Measurements from ENCODE around the gene TNIP1.

TNIP1 gene

GRCh38 chr5:151039665-151040064, 41.2 kb downstream of the TNIP1 start:
- H3K4me1 Mint-ChIP-seq (ENCODE audit: low read depth), result peaks cover 9% of the 10 kb centered on the region
- no peak overlapping the region for H3K4me3 Mint-ChIP-seq
- H3K27me3 Mint-ChIP-seq (ENCODE audit: low read depth), result no peaks in the 10 kb centered on the region
- no peak overlapping the region for H3K27ac Mint-ChIP-seq
- H3K36me3 Mint-ChIP-seq (ENCODE audit: low read depth), result peaks cover 47% of the 10 kb centered on the region
- H3K9me3 Mint-ChIP-seq, result no peaks in the 10 kb centered on the region

GRCh38 chr5:151038801-151039238, 42.0 kb downstream of the TNIP1 start:
- Mint-ChIP-seq H3K36me3 (ENCODE audit: low read depth) (peaks cover 51% of the 10 kb centered on the region), H3K9me3 (no peaks in the 10 kb centered on the region), H3K4me1 (ENCODE audit: low read depth) (peaks cover 6% of the 10 kb centered on the region), H3K4me3 (no peak overlapping the region), H3K27me3 (ENCODE audit: low read depth) (no peaks in the 10 kb centered on the region), H3K27ac (no peak overlapping the region)

- no peaks in the 10 kb centered on the region for H3K9me3 Mint-ChIP-seq
- H3K27me3 Mint-ChIP-seq (ENCODE audit: low read depth), result no peaks in the 10 kb centered on the region
- peaks cover 54% of the 10 kb centered on the region for H3K36me3 Mint-ChIP-seq (ENCODE audit: low read depth)
- no peak overlapping the region for H3K27ac Mint-ChIP-seq
- peaks cover 6% of the 10 kb centered on the region for H3K4me1 Mint-ChIP-seq (ENCODE audit: low read depth)
- no peak overlapping the region for H3K4me3 Mint-ChIP-seq
Observed at GRCh38 chr5:151038412-151038745, 42.5 kb downstream of the TNIP1 start.

GRCh38 chr5:151037561-151038411, 43.0 kb downstream of the TNIP1 start:
- Mint-ChIP-seq H3K9me3 (no peaks in the 10 kb centered on the region), H3K27me3 (ENCODE audit: low read depth) (no peaks in the 10 kb centered on the region), H3K36me3 (ENCODE audit: low read depth) (peaks cover 56% of the 10 kb centered on the region), H3K4me3 (no peak overlapping the region), H3K4me1 (ENCODE audit: low read depth) (peaks cover 6% of the 10 kb centered on the region), H3K27ac (peak overlapping the region; percentile 29)

- H3K27ac Mint-ChIP-seq, result no peak overlapping the region
- H3K4me3 Mint-ChIP-seq, result no peak overlapping the region
- H3K4me1 Mint-ChIP-seq (ENCODE audit: low read depth), result peaks cover 6% of the 10 kb centered on the region
- H3K27me3 Mint-ChIP-seq (ENCODE audit: low read depth), result no peaks in the 10 kb centered on the region
- peaks cover 58% of the 10 kb centered on the region for H3K36me3 Mint-ChIP-seq (ENCODE audit: low read depth)
- no peaks in the 10 kb centered on the region for H3K9me3 Mint-ChIP-seq
Observed at GRCh38 chr5:151036556-151036955, 44.3 kb downstream of the TNIP1 start.

GRCh38 chr5:151034422-151035379, 46.1 kb downstream of the TNIP1 start:
- H3K27me3 Mint-ChIP-seq (ENCODE audit: low read depth), result no peaks in the 10 kb centered on the region
- H3K27ac Mint-ChIP-seq, result no peak overlapping the region
- H3K36me3 Mint-ChIP-seq (ENCODE audit: low read depth), result peaks cover 59% of the 10 kb centered on the region

GRCh38 chr5:151033217-151033934, 47.5 kb downstream of the TNIP1 start:
- Mint-ChIP-seq H3K36me3 (ENCODE audit: low read depth) (peaks cover 60% of the 10 kb centered on the region), H3K4me1 (ENCODE audit: low read depth) (peaks cover 3% of the 10 kb centered on the region), H3K9me3 (no peaks in the 10 kb centered on the region), H3K4me3 (no peak overlapping the region), H3K27ac (no peak overlapping the region), H3K27me3 (ENCODE audit: low read depth) (no peaks in the 10 kb centered on the region)

More at GRCh38 chr5:151034422-151035379, 46.1 kb downstream of the TNIP1 start:
- Mint-ChIP-seq H3K4me1 (ENCODE audit: low read depth) (peaks cover 6% of the 10 kb centered on the region), H3K9me3 (no peaks in the 10 kb centered on the region), H3K4me3 (no peak overlapping the region)

GRCh38 chr5:151031554-151031953, 49.3 kb downstream of the TNIP1 start:
- H3K9me3 Mint-ChIP-seq, result no peaks in the 10 kb centered on the region
- no peaks in the 10 kb centered on the region for H3K4me1 Mint-ChIP-seq (ENCODE audit: low read depth)
- no peak overlapping the region for H3K4me3 Mint-ChIP-seq
- no peaks in the 10 kb centered on the region for H3K27me3 Mint-ChIP-seq (ENCODE audit: low read depth)
- peaks cover 61% of the 10 kb centered on the region for H3K36me3 Mint-ChIP-seq (ENCODE audit: low read depth)
- no peak overlapping the region for H3K27ac Mint-ChIP-seq

- Mint-ChIP-seq H3K36me3 (ENCODE audit: low read depth) (peaks cover 58% of the 10 kb centered on the region), H3K4me1 (ENCODE audit: low read depth) (no peaks in the 10 kb centered on the region), H3K27ac (no peak overlapping the region), H3K9me3 (no peaks in the 10 kb centered on the region), H3K4me3 (no peak overlapping the region), H3K27me3 (ENCODE audit: low read depth) (no peaks in the 10 kb centered on the region)
Observed at GRCh38 chr5:151030379-151030778, 50.5 kb downstream of the TNIP1 start.

GRCh38 chr5:151030056-151030336, 50.8 kb downstream of the TNIP1 start:
- Mint-ChIP-seq H3K4me1 (ENCODE audit: low read depth) (no peaks in the 10 kb centered on the region), H3K4me3 (no peak overlapping the region), H3K9me3 (no peaks in the 10 kb centered on the region), H3K36me3 (ENCODE audit: low read depth) (peaks cover 56% of the 10 kb centered on the region), H3K27ac (no peak overlapping the region), H3K27me3 (ENCODE audit: low read depth) (no peaks in the 10 kb centered on the region)

GRCh38 chr5:151029179-151030055, 51.4 kb downstream of the TNIP1 start:
- H3K36me3 Mint-ChIP-seq (ENCODE audit: low read depth), result peaks cover 54% of the 10 kb centered on the region
- no peaks in the 10 kb centered on the region for H3K4me1 Mint-ChIP-seq (ENCODE audit: low read depth)
- H3K9me3 Mint-ChIP-seq, result no peaks in the 10 kb centered on the region
- H3K4me3 Mint-ChIP-seq, result no peak overlapping the region
- no peaks in the 10 kb centered on the region for H3K27me3 Mint-ChIP-seq (ENCODE audit: low read depth)
- no peak overlapping the region for H3K27ac Mint-ChIP-seq

GRCh38 chr5:151028717-151029116, 52.1 kb downstream of the TNIP1 start:
- Mint-ChIP-seq H3K27ac (no peak overlapping the region), H3K36me3 (ENCODE audit: low read depth) (peaks cover 50% of the 10 kb centered on the region)

GRCh38 chr5:151027961-151028479, 52.8 kb downstream of the TNIP1 start:
- Mint-ChIP-seq H3K36me3 (ENCODE audit: low read depth) (peaks cover 46% of the 10 kb centered on the region), H3K9me3 (no peaks in the 10 kb centered on the region), H3K27ac (no peak overlapping the region), H3K27me3 (ENCODE audit: low read depth) (no peaks in the 10 kb centered on the region), H3K4me1 (ENCODE audit: low read depth) (no peaks in the 10 kb centered on the region), H3K4me3 (no peak overlapping the region)

More at GRCh38 chr5:151028717-151029116, 52.1 kb downstream of the TNIP1 start:
- no peaks in the 10 kb centered on the region for H3K9me3 Mint-ChIP-seq
- H3K27me3 Mint-ChIP-seq (ENCODE audit: low read depth), result no peaks in the 10 kb centered on the region
- no peak overlapping the region for H3K4me3 Mint-ChIP-seq
- no peaks in the 10 kb centered on the region for H3K4me1 Mint-ChIP-seq (ENCODE audit: low read depth)

Data from T-helper 1 cell treated with Interleukin-12 subunit alpha and Interleukin-12 subunit beta and Interleukin-4 antibody, amounts not matched to agents 30 μg/mL and 1 μg/mL, for 36 hours (primary cell).